WI38 (cell line): Measurements from ENCODE around the gene PLOD3.

Source experiments
- H3K4me3 ChIP-seq: 2 replicates; pipeline ENCODE4 v1.5.1; 2011; ENCODE audit warnings: low read depth, mild to moderate bottlenecking, control low read depth, low read length
- CTCF ChIP-seq: IDR thresholded peaks from 2 replicates; pipeline ENCODE4 v1.5.1; 2012; ENCODE audit warnings: low read depth, mild to moderate bottlenecking, control low read depth, low read length

The PLOD3 gene

GRCh38 chr7:101241015-101241363 lies 23.6 kb upstream of the PLOD3 start:
- no peak for TF ChIP-seq CTCF
- H3K4me3 ChIP-seq = no peak overlapping the region

GRCh38 chr7:101240226-101241014 lies 23.0 kb upstream of the PLOD3 start:
- no peak overlapping the region for H3K4me3 ChIP-seq
- no peak for TF ChIP-seq CTCF

GRCh38 chr7:101239951-101240220 lies 22.5 kb upstream of the PLOD3 start:
- H3K4me3 ChIP-seq = no peak overlapping the region
- no peak for TF ChIP-seq CTCF

GRCh38 chr7:101239191-101239950 lies 22.0 kb upstream of the PLOD3 start:
- no peak overlapping the region for H3K4me3 ChIP-seq
- TF ChIP-seq CTCF = no peak

- no peak for TF ChIP-seq CTCF
Measured at GRCh38 chr7:101238226-101239182, 21.1 kb upstream of the PLOD3 start.

GRCh38 chr7:101237206-101238067 lies 20.1 kb upstream of the PLOD3 start, which contains the start of gene CLDN15:
Gene CLDN15 (minus strand): TSS chr7:101237802. CDS start chr7:101237581, 221 bp downstream.
- H3K4me3 ChIP-seq = no peak within 1 kb of the TSS
- TF ChIP-seq CTCF = no peak

More at GRCh38 chr7:101238226-101239182, 21.1 kb upstream of the PLOD3 start:
- no peak overlapping the region for H3K4me3 ChIP-seq
